ENCODE data around the gene PRKG1. TPM values are rescaled to one million over a fixed set of nuclear protein-coding genes. Genes with fewer than 3 reads are reported as not detected.

Gene PRKG1
- total RNA-seq, 2 experiments from 2014 or later: not detected

GRCh38 chr10:52106899-52107298 is 1032.6 kb downstream of the PRKG1 start:
- H3K27ac Mint-ChIP-seq: no peak overlapping the region
- H3K4me3 Mint-ChIP-seq: no peak overlapping the region
- H3K9me3 Mint-ChIP-seq: no peaks in the 10 kb centered on the region
- no peak for DNase-seq
- no peaks in the 10 kb centered on the region for H3K36me3 Mint-ChIP-seq
- no peaks in the 10 kb centered on the region for H3K27me3 Mint-ChIP-seq
- H3K4me1 Mint-ChIP-seq: no peaks in the 10 kb centered on the region

- Mint-ChIP-seq H3K36me3 (no peaks in the 10 kb centered on the region), H3K4me1 (no peaks in the 10 kb centered on the region), H3K27ac (no peak overlapping the region), H3K27me3 (no peaks in the 10 kb centered on the region), H3K9me3 (no peaks in the 10 kb centered on the region), H3K4me3 (no peak overlapping the region)
- DNase-seq: no peak
These were observed 1033.9 kb downstream of the PRKG1 start for GRCh38 chr10:52108236-52108635.

- H3K27me3 Mint-ChIP-seq: no peaks in the 10 kb centered on the region
- H3K4me1 Mint-ChIP-seq: no peaks in the 10 kb centered on the region
- no peaks in the 10 kb centered on the region for H3K9me3 Mint-ChIP-seq
- DNase-seq: no peak
- H3K4me3 Mint-ChIP-seq: no peak overlapping the region
- H3K36me3 Mint-ChIP-seq: no peaks in the 10 kb centered on the region
- H3K27ac Mint-ChIP-seq: no peak overlapping the region
These were observed 1036.3 kb downstream of the PRKG1 start for GRCh38 chr10:52110576-52110975.

- H3K9me3 Mint-ChIP-seq: no peaks in the 10 kb centered on the region
- H3K27me3 Mint-ChIP-seq: no peaks in the 10 kb centered on the region
- no peaks in the 10 kb centered on the region for H3K36me3 Mint-ChIP-seq
- no peak overlapping the region for H3K4me3 Mint-ChIP-seq
- H3K4me1 Mint-ChIP-seq: no peaks in the 10 kb centered on the region
- no peak for DNase-seq
- H3K27ac Mint-ChIP-seq: no peak overlapping the region
These were observed 1037.0 kb downstream of the PRKG1 start for GRCh38 chr10:52111101-52111891.

GRCh38 chr10:52115823-52116222 is 1041.5 kb downstream of the PRKG1 start:
- Mint-ChIP-seq H3K27me3 (no peaks in the 10 kb centered on the region), H3K27ac (no peak overlapping the region), H3K4me1 (no peaks in the 10 kb centered on the region), H3K9me3 (no peaks in the 10 kb centered on the region), H3K36me3 (no peaks in the 10 kb centered on the region), H3K4me3 (no peak overlapping the region)
- no peak for DNase-seq

- Mint-ChIP-seq H3K36me3 (no peaks in the 10 kb centered on the region), H3K9me3 (no peaks in the 10 kb centered on the region), H3K4me3 (no peak overlapping the region), H3K27me3 (no peaks in the 10 kb centered on the region), H3K4me1 (no peaks in the 10 kb centered on the region), H3K27ac (no peak overlapping the region)
- no peak for DNase-seq
These were observed 1045.2 kb downstream of the PRKG1 start for GRCh38 chr10:52119507-52119906.

- H3K36me3 Mint-ChIP-seq: no peaks in the 10 kb centered on the region
- H3K4me1 Mint-ChIP-seq: no peaks in the 10 kb centered on the region
- H3K9me3 Mint-ChIP-seq: no peaks in the 10 kb centered on the region
- no peak overlapping the region for H3K4me3 Mint-ChIP-seq
- DNase-seq: no peak
- no peak overlapping the region for H3K27ac Mint-ChIP-seq
- no peaks in the 10 kb centered on the region for H3K27me3 Mint-ChIP-seq
These were observed 1047.4 kb downstream of the PRKG1 start for GRCh38 chr10:52121688-52122087.

- DNase-seq: no peak
- Mint-ChIP-seq H3K27me3 (no peaks in the 10 kb centered on the region), H3K9me3 (no peaks in the 10 kb centered on the region), H3K27ac (no peak overlapping the region), H3K36me3 (no peaks in the 10 kb centered on the region), H3K4me3 (no peak overlapping the region), H3K4me1 (no peaks in the 10 kb centered on the region)
These were observed 1053.9 kb downstream of the PRKG1 start for GRCh38 chr10:52128056-52128683.

GRCh38 chr10:52129410-52130178 is 1055.3 kb downstream of the PRKG1 start:
- Mint-ChIP-seq H3K4me1 (no peaks in the 10 kb centered on the region), H3K36me3 (no peaks in the 10 kb centered on the region), H3K4me3 (no peak overlapping the region), H3K9me3 (no peaks in the 10 kb centered on the region), H3K27ac (no peak overlapping the region), H3K27me3 (no peaks in the 10 kb centered on the region)
- DNase-seq: no peak

- H3K27me3 Mint-ChIP-seq: no peaks in the 10 kb centered on the region
- no peak for DNase-seq
These were observed 1060.8 kb downstream of the PRKG1 start for GRCh38 chr10:52135101-52135500.

GRCh38 chr10:52136921-52137320 is 1062.6 kb downstream of the PRKG1 start:
- H3K36me3 Mint-ChIP-seq: no peaks in the 10 kb centered on the region
- no peak overlapping the region for H3K27ac Mint-ChIP-seq
- no peak overlapping the region for H3K4me3 Mint-ChIP-seq
- no peaks in the 10 kb centered on the region for H3K27me3 Mint-ChIP-seq
- no peak for DNase-seq
- no peaks in the 10 kb centered on the region for H3K9me3 Mint-ChIP-seq
- H3K4me1 Mint-ChIP-seq: no peaks in the 10 kb centered on the region

More at GRCh38 chr10:52135101-52135500, 1060.8 kb downstream of the PRKG1 start:
- no peaks in the 10 kb centered on the region for H3K4me1 Mint-ChIP-seq
- no peaks in the 10 kb centered on the region for H3K9me3 Mint-ChIP-seq
- H3K4me3 Mint-ChIP-seq: no peak overlapping the region
- no peak overlapping the region for H3K27ac Mint-ChIP-seq
- no peaks in the 10 kb centered on the region for H3K36me3 Mint-ChIP-seq

- DNase-seq: no peak
- H3K27ac Mint-ChIP-seq: no peak overlapping the region
These were observed 1069.1 kb downstream of the PRKG1 start for GRCh38 chr10:52143338-52143737.

GRCh38 chr10:52145636-52146035 is 1071.3 kb downstream of the PRKG1 start:
- no peaks in the 10 kb centered on the region for H3K9me3 Mint-ChIP-seq
- H3K36me3 Mint-ChIP-seq: no peaks in the 10 kb centered on the region
- no peaks in the 10 kb centered on the region for H3K4me1 Mint-ChIP-seq
- no peak for DNase-seq
- no peaks in the 10 kb centered on the region for H3K27me3 Mint-ChIP-seq
- H3K4me3 Mint-ChIP-seq: no peak overlapping the region
- H3K27ac Mint-ChIP-seq: no peak overlapping the region

More at GRCh38 chr10:52143338-52143737, 1069.1 kb downstream of the PRKG1 start:
- Mint-ChIP-seq H3K36me3 (no peaks in the 10 kb centered on the region), H3K27me3 (no peaks in the 10 kb centered on the region), H3K4me3 (no peak overlapping the region), H3K9me3 (no peaks in the 10 kb centered on the region), H3K4me1 (no peaks in the 10 kb centered on the region)

- no peaks in the 10 kb centered on the region for H3K4me1 Mint-ChIP-seq
- H3K27me3 Mint-ChIP-seq: no peaks in the 10 kb centered on the region
These were observed 1072.5 kb downstream of the PRKG1 start for GRCh38 chr10:52146766-52147165.

GRCh38 chr10:52170776-52171175 is 1096.5 kb downstream of the PRKG1 start:
- Mint-ChIP-seq H3K36me3 (no peaks in the 10 kb centered on the region), H3K4me3 (no peak overlapping the region), H3K27ac (no peak overlapping the region)

More at GRCh38 chr10:52146766-52147165, 1072.5 kb downstream of the PRKG1 start:
- H3K36me3 Mint-ChIP-seq: no peaks in the 10 kb centered on the region
- H3K4me3 Mint-ChIP-seq: no peak overlapping the region
- no peak for DNase-seq
- H3K27ac Mint-ChIP-seq: no peak overlapping the region
- H3K9me3 Mint-ChIP-seq: no peaks in the 10 kb centered on the region

More at GRCh38 chr10:52170776-52171175, 1096.5 kb downstream of the PRKG1 start:
- Mint-ChIP-seq H3K4me1 (no peaks in the 10 kb centered on the region), H3K27me3 (no peaks in the 10 kb centered on the region), H3K9me3 (peaks cover 6% of the 10 kb centered on the region)
- DNase-seq: no peak

All from activated naive CD8-positive, alpha-beta T cell treated with anti-CD3 and anti-CD28 coated beads for 36 hours (primary cell).